GM23338 (cell line): Measurements from ENCODE around the gene PTPRF. TPM values are rescaled to one million over a fixed set of nuclear protein-coding genes. Genes with fewer than 3 reads are reported as not detected.

Source experiments
- ATAC-seq: fragments of 200-7000 bp; cut with Tn5 transposase; 3 replicates; pipeline ENCODE4 v1.9.1; 2020
- DNase-seq: peaks from one replicate; pipeline ENCODE4 v3.0.0-alpha.2; 2015; ENCODE audit warnings: low spot score
- H2AFZ ChIP-seq: fragments of 200-600 bp; sonication (generic); 2 replicates; pipeline ENCODE4 v1.8.0; 2016; ENCODE audit warnings: antibody characterized with exemption, mild to moderate bottlenecking, moderate library complexity
- H3F3A ChIP-seq: fragments of 200-600 bp; sonication (generic); replicated peaks from 2 replicates; pipeline ENCODE4 v1.8.0; 2017; ENCODE audit warnings: antibody characterized with exemption, mixed run types, low read depth
- H3K27ac ChIP-seq: fragments of 200-600 bp; sonication (generic); 2 replicates; pipeline ENCODE4 v1.6.1; 2016; ENCODE audit warnings: low read depth
- H3K27me3 ChIP-seq: fragments of 200-600 bp; sonication (generic); 2 replicates; pipeline ENCODE4 v1.8.0; 2016; ENCODE audit warnings: mild to moderate bottlenecking, mixed run types, moderate library complexity; ENCODE audit not compliant: insufficient read depth
- H3K36me3 ChIP-seq: fragments of 200-600 bp; sonication (generic); 2 replicates; pipeline ENCODE4 v1.8.0; 2016; ENCODE audit warnings: mild to moderate bottlenecking; ENCODE audit not compliant: insufficient read depth
- H3K4me1 ChIP-seq: fragments of 200-600 bp; sonication (generic); 2 replicates; pipeline ENCODE4 v1.8.0; 2016; ENCODE audit warnings: mild to moderate bottlenecking, moderate library complexity; ENCODE audit not compliant: insufficient read depth
- H3K4me2 ChIP-seq: fragments of 200-600 bp; sonication (generic); 2 replicates; pipeline ENCODE4 v1.7.1; 2017; ENCODE audit warnings: mixed run types
- H3K4me3 ChIP-seq: fragments of 200-600 bp; sonication (generic); 2 replicates; pipeline ENCODE4 v1.6.1; 2016; ENCODE audit warnings: mixed run types
- H3K79me2 ChIP-seq: fragments of 200-600 bp; sonication (generic); replicated peaks from 2 replicates; pipeline ENCODE4 v1.8.0; 2017; ENCODE audit warnings: mild to moderate bottlenecking; ENCODE audit not compliant: insufficient read depth
- H3K9me2 ChIP-seq: fragments of 200-600 bp; sonication (generic); 2 replicates; pipeline ENCODE4 v1.8.0; 2017; ENCODE audit not compliant: insufficient read depth
- H4K20me1 ChIP-seq: fragments of 200-600 bp; sonication (generic); replicated peaks from 2 replicates; pipeline ENCODE4 v1.8.0; 2017; ENCODE audit warnings: mild to moderate bottlenecking; ENCODE audit not compliant: insufficient read depth
- H3K27ac Mint-ChIP-seq: 2 replicates; pipeline ENCODE4 v1.8.0; 2020; ENCODE audit warnings: inconsistent platforms, mild to moderate bottlenecking, moderate library complexity, mixed read lengths
- H3K27me3 Mint-ChIP-seq: 3 replicates; pipeline ENCODE4 v1.8.0; 2022; ENCODE audit warnings: low read depth, mild to moderate bottlenecking, moderate library complexity, mixed read lengths, inconsistent platforms; ENCODE audit not compliant: insufficient read depth, poor library complexity
- H3K36me3 Mint-ChIP-seq: 3 replicates; pipeline ENCODE4 v1.8.0; 2021; ENCODE audit warnings: low read depth, mild to moderate bottlenecking, inconsistent platforms, moderate library complexity, mixed read lengths
- H3K4me1 Mint-ChIP-seq: 3 replicates; pipeline ENCODE4 v1.8.0; 2020; ENCODE audit warnings: mild to moderate bottlenecking, inconsistent platforms, mixed read lengths
- H3K4me3 Mint-ChIP-seq: 3 replicates; pipeline ENCODE4 v1.8.0; 2021; ENCODE audit warnings: moderate library complexity, mild to moderate bottlenecking, inconsistent platforms, mixed read lengths
- H3K9me3 Mint-ChIP-seq: 3 replicates; pipeline ENCODE4 v1.8.0; 2020; ENCODE audit warnings: moderate library complexity, mild to moderate bottlenecking, inconsistent platforms, mixed read lengths
- CREB1 ChIP-seq: fragments of 250-450 bp; sonication (Bioruptor Pico); IDR thresholded peaks from 2 replicates; pipeline ENCODE4 v1.5.0; 2020; ENCODE audit warnings: low read depth, mild to moderate bottlenecking, moderate library complexity
- CTCF ChIP-seq, 2 experiments: fragments of 200-600 bp in 1 of 2; sonication (generic) in 1 of 2; conservative IDR thresholded peaks; 2 replicates each; pipeline versions ENCODE4 v1.5.1 to v1.6.1; 2016 to 2017; ENCODE audit warnings: antibody characterized with exemption in 2 of 2, low read depth in 2 of 2, mild to moderate bottlenecking in 2 of 2, moderate library complexity in 1 of 2
- ETS1 ChIP-seq: IDR thresholded peaks from 2 replicates; pipeline ENCODE4 v1.6.1; 2016; ENCODE audit warnings: antibody characterized with exemption
- EZH2 ChIP-seq: fragments of 200-600 bp; sonication (generic); IDR thresholded peaks from one replicate; pipeline ENCODE4 v1.8.0; 2017; ENCODE audit warnings: antibody characterized with exemption, mild to moderate bottlenecking, low read depth; ENCODE audit not compliant: unreplicated experiment
- EZH2phosphoT487 ChIP-seq: fragments of 200-600 bp; sonication (generic); IDR thresholded peaks from one replicate; pipeline ENCODE4 v1.8.1; 2018; ENCODE audit warnings: antibody characterized with exemption; ENCODE audit not compliant: unreplicated experiment
- JUNB ChIP-seq: IDR thresholded peaks from one replicate; pipeline ENCODE4 v1.6.1; 2016; ENCODE audit warnings: antibody characterized with exemption; ENCODE audit not compliant: unreplicated experiment
- NANOG ChIP-seq: IDR thresholded peaks from 2 replicates; pipeline ENCODE4 v1.6.1; 2016; ENCODE audit warnings: antibody characterized with exemption, borderline replicate concordance
- POLR2AphosphoS5 ChIP-seq: IDR thresholded peaks from 2 replicates; pipeline ENCODE4 v1.6.1; 2016; ENCODE audit warnings: antibody characterized with exemption, low read depth
- REST ChIP-seq: IDR thresholded peaks from one replicate; pipeline ENCODE4 v1.6.1; 2018; ENCODE audit warnings: antibody characterized with exemption; ENCODE audit not compliant: unreplicated experiment
- STAT1 ChIP-seq: IDR thresholded peaks from one replicate; pipeline ENCODE4 v1.6.1; 2016; ENCODE audit warnings: antibody characterized with exemption; ENCODE audit not compliant: unreplicated experiment
- ZNF114 ChIP-seq: fragments of 250-450 bp; sonication (Bioruptor Pico); IDR thresholded peaks from 2 replicates; pipeline ENCODE4 v1.5.0; 2020; ENCODE audit warnings: mild to moderate bottlenecking, moderate library complexity
- ZNF331 ChIP-seq: fragments of 250-450 bp; sonication (Bioruptor Pico); IDR thresholded peaks from 2 replicates; pipeline ENCODE4 v1.5.0; 2020; ENCODE audit warnings: low read depth, mild to moderate bottlenecking, moderate library complexity
- ZNF462 ChIP-seq: fragments of 250-450 bp; sonication (Bioruptor Pico); IDR thresholded peaks from 2 replicates; pipeline ENCODE4 v1.5.0; 2020; ENCODE audit warnings: mild to moderate bottlenecking, moderate library complexity
- polyA plus RNA-seq: library from polyadenylated mRNA; unstranded; fragments of >200 nt; fragmentation: Nextera tagmentation; extraction: Ambion mirVana; gene quantifications from 2 replicates; pipeline ENCODE4 v1.2.1, GENCODE V29; 2016
- total RNA-seq: library from RNA; depleted of rRNA; stranded (reverse); fragments of >200 nt; shearing (Covaris generic); gene quantifications from 2 replicates; pipeline ENCODE4 v1.2.3, GENCODE V29; 2014

Gene PTPRF
- total and polyA plus RNA-seq, 2 experiments from 2014 or later: 52.4 to 173 TPM

- Histone ChIP-seq H3F3A (no peaks in the 10 kb centered on the region), H3K4me1 (no peaks in the 10 kb centered on the region), H3K4me2 (no peak overlapping the region), H3K36me3 (no peaks in the 10 kb centered on the region), H3K9me2 (no peaks in the 10 kb centered on the region), H4K20me1 (no peaks in the 10 kb centered on the region), H2AFZ (no peak overlapping the region), H3K79me2 (no peaks in the 10 kb centered on the region), H3K4me3 (no peak overlapping the region), H3K27ac (no peak overlapping the region), H3K27me3 (no peaks in the 10 kb centered on the region)
- Mint-ChIP-seq H3K4me3 (no peak overlapping the region), H3K27me3 (peaks cover 2% of the 10 kb centered on the region), H3K36me3 (no peaks in the 10 kb centered on the region; the same call in 2 of the 3 replicates), H3K9me3 (peaks cover 15% of the 10 kb centered on the region), H3K4me1 (no peaks in the 10 kb centered on the region), H3K27ac (no peak overlapping the region)
- no peak for ATAC-seq
- no peak for DNase-seq
- no peak for TF ChIP-seq REST
- TF ChIP-seq CREB1 (CRISPR knock-in tag): no peak
- TF ChIP-seq CTCF (conservative IDR thresholded peaks at IDR 0.05; ENCODE audit: low read depth in 2 of 2): no peak
- no peak for TF ChIP-seq ZNF462 (CRISPR knock-in tag)
- TF ChIP-seq EZH2phosphoT487: no peak
- TF ChIP-seq EZH2: no peak
- TF ChIP-seq ZNF114: no peak
- TF ChIP-seq NANOG: no peak
- TF ChIP-seq ZNF331 (CRISPR knock-in tag): no peak
- no peak for TF ChIP-seq ETS1
- TF ChIP-seq POLR2AphosphoS5: no peak
- no peak for TF ChIP-seq JUNB
- no peak for TF ChIP-seq STAT1
Measured at GRCh38 chr1:43484367-43484766, 46.3 kb upstream of the PTPRF start.
